IMR-90 (cell line): ENCODE data around the gene B3GAT3. TPM values are rescaled to one million over a fixed set of nuclear protein-coding genes. Genes with fewer than 3 reads are reported as not detected.

Experiments
- ATAC-seq: fragments of 200-7000 bp; cut with Tn5 transposase; 2 replicates; pipeline ENCODE4 v1.9.1; 2020; ENCODE audit warnings: low read depth, mild to moderate bottlenecking, moderate library complexity
- BruUV-seq: library from RNA; stranded (reverse); fragments of 400-500 nt; replicated peaks from 2 replicates; lab custom pipeline; 2021; lab: Mats Ljungman, UMichigan
- CTCF ChIA-PET: fragments of 300-600 bp; formaldehyde crosslinking; extraction: SDS; loops from one replicate; lab custom pipeline; 2021; ENCODE audit warnings: antibody characterized with exemption; lab: Yijun Ruan, JAX
- POLR2A ChIA-PET: fragments of 300-600 bp; sonication (Branson Sonifier 250); formaldehyde crosslinking; loops from one replicate; lab custom pipeline; 2022; ENCODE audit warnings: antibody characterized with exemption; ENCODE audit not compliant: unreplicated experiment; lab: Charles Lee
- DNase-seq: peaks from one replicate; pipeline ENCODE4 v3.0.0; 2013
- H2AFZ ChIP-seq: replicated peaks from 2 replicates; pipeline ENCODE3; 2013; ENCODE audit warnings: low read length, mild to moderate bottlenecking; ENCODE audit not compliant: poor library complexity
- H2AK5ac ChIP-seq: 2 replicates; pipeline ENCODE4 v1.6.1; 2013; ENCODE audit warnings: low read depth, low read length, inconsistent platforms
- H2AK9ac ChIP-seq: replicated peaks from 2 replicates; pipeline ENCODE3; 2013; ENCODE audit warnings: mild to moderate bottlenecking, low read depth, low read length, moderate library complexity; ENCODE audit not compliant: poor library complexity
- H2BK120ac ChIP-seq: 2 replicates; pipeline ENCODE4 v1.6.1; 2013; ENCODE audit warnings: low read depth, low read length, inconsistent platforms
- H2BK15ac ChIP-seq: 3 replicates; pipeline ENCODE4 v1.6.1; 2013; ENCODE audit warnings: low read depth, low read length, inconsistent platforms
- H2BK20ac ChIP-seq: 2 replicates; pipeline ENCODE4 v1.6.1; 2013; ENCODE audit warnings: low read depth, mild to moderate bottlenecking, inconsistent platforms, low read length, moderate library complexity
- H2BK5ac ChIP-seq: 2 replicates; pipeline ENCODE4 v1.6.1; 2013; ENCODE audit warnings: mild to moderate bottlenecking, low read depth, low read length, inconsistent platforms; ENCODE audit not compliant: poor library complexity, severe bottlenecking
- H3K14ac ChIP-seq: replicated peaks from 2 replicates; pipeline ENCODE4 v1.6.1; 2013; ENCODE audit warnings: low read depth, low read length, inconsistent platforms
- H3K18ac ChIP-seq: 2 replicates; pipeline ENCODE4 v1.6.1; 2013; ENCODE audit warnings: low read depth, low read length, control low read depth
- H3K23ac ChIP-seq: 2 replicates; pipeline ENCODE4 v1.6.1; 2013; ENCODE audit warnings: low read depth, low read length, inconsistent platforms
- H3K27ac ChIP-seq: 2 replicates; pipeline ENCODE4 v1.5.1; 2013; ENCODE audit warnings: mild to moderate bottlenecking, control low read depth, low read length; ENCODE audit not compliant: insufficient read depth
- H3K27me3 ChIP-seq: 2 replicates; pipeline ENCODE4 v1.6.1; 2013; ENCODE audit warnings: low read length; ENCODE audit not compliant: control insufficient read depth, insufficient read depth
- H3K36me3 ChIP-seq: 2 replicates; pipeline ENCODE4 v1.6.1; 2013; ENCODE audit warnings: low read length, mixed read lengths; ENCODE audit not compliant: control insufficient read depth, insufficient read depth
- H3K4ac ChIP-seq: 2 replicates; pipeline ENCODE4 v1.6.1; 2013; ENCODE audit warnings: low read depth, low read length, inconsistent platforms
- H3K4me1 ChIP-seq: 2 replicates; pipeline ENCODE4 v1.6.1; 2013; ENCODE audit warnings: low read length, mixed read lengths; ENCODE audit not compliant: control insufficient read depth, insufficient read depth
- H3K4me2 ChIP-seq: 2 replicates; pipeline ENCODE4 v1.6.1; 2013; ENCODE audit warnings: low read depth, mild to moderate bottlenecking, control low read depth, low read length, moderate library complexity
- H3K4me3 ChIP-seq: 2 replicates; pipeline ENCODE4 v1.5.1; 2013; ENCODE audit warnings: low read depth, mild to moderate bottlenecking, control low read depth, low read length, moderate library complexity; ENCODE audit not compliant: insufficient read depth
- H3K56ac ChIP-seq: 2 replicates; pipeline ENCODE4 v1.6.1; 2013; ENCODE audit warnings: low read length, inconsistent platforms; ENCODE audit not compliant: insufficient read depth; ENCODE audit errors: extremely low read depth
- H3K79me1 ChIP-seq, 2 experiments: 2 replicates each; pipeline ENCODE4 v1.6.1; 2013; ENCODE audit warnings: low read length in 2 of 2, inconsistent platforms in 1 of 2, low read depth in 1 of 2
- H3K9ac ChIP-seq: 2 replicates; pipeline ENCODE4 v1.6.1; 2013; ENCODE audit warnings: low read depth, low read length, control low read depth
- H3K9me1 ChIP-seq: 2 replicates; pipeline ENCODE4 v1.6.1; 2013; ENCODE audit warnings: low read length, inconsistent platforms; ENCODE audit not compliant: insufficient read depth
- H3K9me3 ChIP-seq: 2 replicates; pipeline ENCODE4 v1.6.1; 2013; ENCODE audit warnings: low read length; ENCODE audit not compliant: control insufficient read depth, insufficient read depth
- H4K20me1 ChIP-seq: 2 replicates; pipeline ENCODE4 v1.6.1; 2013; ENCODE audit warnings: low read length, inconsistent platforms; ENCODE audit not compliant: insufficient read depth
- H4K5ac ChIP-seq: 2 replicates; pipeline ENCODE4 v1.6.1; 2013; ENCODE audit warnings: mild to moderate bottlenecking, low read depth, low read length, control low read depth
- H4K8ac ChIP-seq, 2 experiments: 2 replicates each; pipeline ENCODE4 v1.6.1; 2013; ENCODE audit warnings: low read depth in 2 of 2, low read length in 2 of 2, control low read depth in 1 of 2, inconsistent platforms in 1 of 2
- H4K91ac ChIP-seq: 2 replicates; pipeline ENCODE4 v1.6.1; 2013; ENCODE audit warnings: low read depth, low read length, inconsistent platforms; ENCODE audit not compliant: insufficient read depth
- BHLHE40 ChIP-seq: fragments of 150-350 bp; IDR thresholded peaks from 2 replicates; pipeline ENCODE4 v1.6.1; 2016; ENCODE audit warnings: mild to moderate bottlenecking, low read depth, low read length
- CTCF ChIP-seq: conservative IDR thresholded peaks from 2 replicates; pipeline ENCODE4 v1.5.1; 2012; ENCODE audit warnings: mild to moderate bottlenecking, low read depth, low read length, improper control_type of control experiment
- MXI1 ChIP-seq: IDR thresholded peaks from 2 replicates; pipeline ENCODE4 v1.6.1; 2012; ENCODE audit warnings: low read depth, mild to moderate bottlenecking, low read length, moderate library complexity, borderline replicate concordance
- WGBS, 2 experiments: methylation state at CpG; one replicate each; pipeline versions ENCODE4 v1.1.5 to v1.1.7; 2013; ENCODE audit warnings: missing lambda C conversion rate in 2 of 2; ENCODE audit not compliant: insufficient read length in 1 of 2; ENCODE audit errors: extremely low coverage in 2 of 2; 5-methylcytosine and 5-hydroxymethylcytosine counted together
- dilution Hi-C: fragments of 300-500 bp; cut with HindIII; formaldehyde crosslinking; loops from one replicate; pipeline ENCODE4 v1.14.3; 2018; ENCODE audit warnings: low sequenced_read_pairs; ENCODE audit not compliant: unreplicated experiment
- in situ Hi-C: fragments of 300-500 bp; cut with MboI; formaldehyde crosslinking; loops from 3 replicates; pipeline ENCODE4 v1.14.3; 2019; ENCODE audit warnings: low sequenced_read_pairs, inconsistent platforms, mixed read lengths
- intact Hi-C: fragments of 100-400 bp; cut with micrococcal nuclease; formaldehyde crosslinking; loops from 2 replicates; pipeline ENCODE4 v1.10.0; 2022
- polyA plus RNA-seq, 3 experiments: library from polyadenylated mRNA; depleted of rRNA; stranded (reverse); fragments of >200 nt; gene quantifications; 2 replicates each; pipeline ENCODE4 v1.2.3, GENCODE V29; 2012; ENCODE audit warnings: low replicate concordance in 1 of 3
- total RNA-seq: library from RNA; depleted of rRNA; stranded (reverse); fragments of >200 nt; gene quantifications from 2 replicates; pipeline ENCODE4 v1.2.3, GENCODE V29; 2012

Gene B3GAT3
- total and polyA plus RNA-seq, 2 of the 4 experiments (the other 2 are of a cell fraction) = 10.4 to 38.4 TPM

GRCh38 chr11:62601122-62601371, 20.7 kb downstream of the B3GAT3 start:
- Histone ChIP-seq H3K4ac (peak overlapping the region; percentile 86), H3K79me1 (peaks cover 15 to 44% of the 10 kb centered on the region in 2 experiments), H3K27me3 (no peaks in the 10 kb centered on the region), H3K4me3 (peak overlapping the region; percentile 87), H2AK5ac (peak overlapping the region; percentile 72), H3K9ac (peak overlapping the region; percentile 90), H3K23ac (peak overlapping the region; percentile 91), H4K8ac (peak overlapping the region; percentile 32 to 83; a peak in 3 of 4 replicates), H2AFZ (peak overlapping the region; percentile 87), H3K14ac (peak overlapping the region; percentile 80), H3K36me3 (peaks cover 37% of the 10 kb centered on the region), H3K4me1 (peaks cover 7% of the 10 kb centered on the region), H2AK9ac (peak overlapping the region; percentile 99), H3K9me3 (no peaks in the 10 kb centered on the region), H4K5ac (peak overlapping the region; percentile 22), H2BK20ac (no peak overlapping the region), H4K91ac (peak overlapping the region; percentile 74), H3K27ac (peak overlapping the region; percentile 97), H4K20me1 (peaks cover 17% of the 10 kb centered on the region; the same call in 1 of the 2 replicates), H3K4me2 (peak overlapping the region; percentile 91), H3K56ac (peak overlapping the region; percentile 90), H3K18ac (peak overlapping the region; percentile 33; the same call in 1 of the 2 replicates), H3K9me1 (peaks cover 5% of the 10 kb centered on the region), H2BK5ac (peak overlapping the region; percentile 92), H2BK120ac (peak overlapping the region; percentile 34; the same call in 1 of the 2 replicates), H2BK15ac (no peak overlapping the region)
- DNase-seq (no peak), ATAC-seq (peak; percentile 22)
- dilution Hi-C loops = no loop called here
- ChIA-PET POLR2A (interaction anchor here (1.4 to 1.7 kb wide), 2 partner anchors 9 to 64 kb away, joined by 3 to 7 read pairs; partner anchors contain the start of genes C11orf98, CSKMT and TUT1), CTCF (no interaction called here)
- in situ Hi-C loops = no loop called here
- 1% methylated on average over 15 of the region's 30 CpGs; no CpG with 5 or more reads in 1 of the 2 experiments for WGBS, 2 experiments
- TF ChIP-seq MXI1 (peak; percentile 60; the same call in 1 of the 2 replicates), BHLHE40 (no peak), CTCF (no peak)
- no TSS peak for BruUV-seq
- intact Hi-C loops = no loop called here
